ENCODE measurements around the gene ACOX2.

Gene ACOX2

DNA sequence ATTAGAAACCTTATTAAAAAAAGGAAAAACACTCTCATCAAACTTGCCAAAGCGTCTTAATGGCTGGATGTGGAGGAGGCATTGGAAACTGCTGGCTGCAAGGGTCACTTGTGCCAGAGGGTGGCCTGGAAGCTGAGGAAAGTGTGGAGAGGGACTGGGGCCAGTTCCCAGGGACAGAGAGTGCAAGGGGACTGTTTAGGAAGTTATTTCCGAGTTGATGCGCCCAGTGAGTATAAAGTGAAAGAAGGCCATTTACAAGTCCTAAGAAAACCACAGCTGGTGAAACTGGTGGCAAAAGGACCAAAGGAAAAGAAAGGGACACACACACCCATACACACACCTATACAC lies 52.3 kb downstream of the ACOX2 start:
- no peak for DNase-seq
- intact Hi-C loops (cut with DNase I), result no loop called here

DNA sequence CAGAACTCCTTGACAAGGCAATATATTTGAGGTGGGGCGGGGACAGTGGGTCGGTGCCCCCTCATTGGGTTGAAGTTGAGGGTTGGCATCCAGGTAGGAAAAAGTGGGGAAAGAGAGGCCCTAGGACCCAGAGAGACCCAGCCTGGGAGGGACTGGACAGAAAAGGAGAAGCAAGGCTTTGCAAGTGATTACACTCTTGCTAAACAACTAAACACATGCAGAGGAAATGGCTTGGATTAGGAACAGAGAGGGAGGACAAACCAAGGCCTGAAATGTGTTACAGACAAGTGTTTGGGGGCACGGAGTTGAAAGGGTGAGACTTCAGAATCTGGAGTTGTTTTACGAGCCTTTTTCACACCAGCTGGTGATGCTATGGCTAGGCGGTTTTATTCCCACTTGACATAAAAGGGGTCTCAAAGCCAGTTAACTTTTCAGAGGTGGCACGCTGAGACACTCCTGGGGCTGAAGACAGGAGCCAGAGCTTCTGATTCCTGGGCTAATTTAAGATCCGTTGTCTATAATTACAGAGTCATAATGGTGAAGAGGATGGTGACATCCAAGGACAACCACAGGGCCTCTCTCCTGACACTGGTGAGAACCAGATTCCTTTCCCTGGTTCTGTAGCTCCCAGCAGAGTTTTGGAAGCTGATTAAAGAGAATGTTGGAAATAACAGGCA lies 52.8 kb downstream of the ACOX2 start:
- no peak for DNase-seq
- intact Hi-C loops (cut with DNase I), result no loop called here

DNA sequence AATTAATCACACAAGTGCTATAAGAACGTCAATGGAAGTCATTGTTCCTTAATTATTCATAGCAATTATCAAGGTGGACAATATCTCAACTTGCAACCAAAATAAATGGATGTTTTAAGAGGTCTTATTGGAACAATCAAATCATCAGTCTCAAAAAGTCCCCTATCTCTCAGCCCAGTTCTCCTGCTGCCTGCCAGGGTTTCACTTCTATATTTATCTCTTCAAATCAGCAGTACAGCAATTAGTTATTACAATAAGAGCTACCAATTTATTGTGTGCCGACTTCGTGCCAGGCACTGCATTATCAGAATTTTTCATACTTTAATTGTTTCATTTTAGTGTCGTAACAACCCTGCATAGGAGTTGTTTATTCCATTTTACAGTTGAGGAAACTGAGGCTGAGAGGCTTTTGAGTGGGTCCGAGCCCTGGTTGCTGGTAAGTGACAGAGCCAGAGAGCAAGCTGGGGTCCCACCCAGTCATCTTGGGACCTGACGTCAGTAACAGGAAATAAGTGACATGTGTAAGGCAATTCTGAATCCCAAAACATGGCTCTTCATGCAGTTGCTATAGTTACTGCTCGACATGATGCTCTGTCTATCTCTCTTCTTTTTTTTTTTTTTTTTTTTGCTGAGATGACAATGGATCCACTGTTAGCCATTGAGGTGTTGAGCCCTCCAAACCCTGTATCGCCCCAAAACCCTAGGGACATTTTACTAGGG lies 53.9 kb downstream of the ACOX2 start:
- intact Hi-C loops (cut with DNase I), result no loop called here
- no peak for DNase-seq

GRCh38 chr3:58480309-58480708 lies 56.7 kb downstream of the ACOX2 start:
- intact Hi-C loops (cut with DNase I), result no loop called here
- DNase-seq, result no peak

DNA sequence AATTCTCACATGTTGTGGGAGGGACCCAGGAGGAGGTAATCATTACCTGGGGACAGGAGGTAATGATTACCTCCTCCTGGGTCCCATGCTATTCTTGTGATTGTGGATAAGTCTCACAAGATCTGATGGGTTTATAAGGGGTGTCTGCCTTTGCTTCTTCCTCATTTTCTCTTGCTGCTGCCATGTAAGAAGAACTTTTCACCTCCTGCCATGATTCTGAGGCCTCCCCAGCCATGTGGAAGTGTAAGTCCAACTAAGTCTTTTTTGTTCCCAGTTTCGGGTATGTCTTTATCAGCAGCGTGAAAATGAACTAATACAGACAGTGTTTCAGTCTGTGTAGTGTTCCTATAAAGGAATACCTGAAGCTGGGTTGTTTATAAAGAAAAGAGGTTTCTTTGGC lies 58.2 kb downstream of the ACOX2 start:
- DNase-seq, result no peak
- intact Hi-C loops (cut with DNase I), result no loop called here

GRCh38 chr3:58474967-58475578 lies 61.9 kb downstream of the ACOX2 start:
- intact Hi-C loops (cut with DNase I), result no loop called here
- no peak for DNase-seq

GRCh38 chr3:58474348-58474911 lies 62.6 kb downstream of the ACOX2 start:
- DNase-seq, result no peak
- intact Hi-C loops (cut with DNase I), result no loop called here

GRCh38 chr3:58473275-58473674 lies 63.7 kb downstream of the ACOX2 start:
- no peak for DNase-seq
- intact Hi-C loops (cut with DNase I), result no loop called here

- intact Hi-C loops (cut with DNase I), result no loop called here
- no peak for DNase-seq
Measured at GRCh38 chr3:58471025-58471887, 65.7 kb downstream of the ACOX2 start.

GRCh38 chr3:58470363-58471024 lies 66.5 kb downstream of the ACOX2 start:
- DNase-seq, result no peak
- intact Hi-C loops (cut with DNase I), result no loop called here

GRCh38 chr3:58469096-58469495 lies 67.9 kb downstream of the ACOX2 start:
- no peak for DNase-seq
- intact Hi-C loops (cut with DNase I), result no loop called here

DNA sequence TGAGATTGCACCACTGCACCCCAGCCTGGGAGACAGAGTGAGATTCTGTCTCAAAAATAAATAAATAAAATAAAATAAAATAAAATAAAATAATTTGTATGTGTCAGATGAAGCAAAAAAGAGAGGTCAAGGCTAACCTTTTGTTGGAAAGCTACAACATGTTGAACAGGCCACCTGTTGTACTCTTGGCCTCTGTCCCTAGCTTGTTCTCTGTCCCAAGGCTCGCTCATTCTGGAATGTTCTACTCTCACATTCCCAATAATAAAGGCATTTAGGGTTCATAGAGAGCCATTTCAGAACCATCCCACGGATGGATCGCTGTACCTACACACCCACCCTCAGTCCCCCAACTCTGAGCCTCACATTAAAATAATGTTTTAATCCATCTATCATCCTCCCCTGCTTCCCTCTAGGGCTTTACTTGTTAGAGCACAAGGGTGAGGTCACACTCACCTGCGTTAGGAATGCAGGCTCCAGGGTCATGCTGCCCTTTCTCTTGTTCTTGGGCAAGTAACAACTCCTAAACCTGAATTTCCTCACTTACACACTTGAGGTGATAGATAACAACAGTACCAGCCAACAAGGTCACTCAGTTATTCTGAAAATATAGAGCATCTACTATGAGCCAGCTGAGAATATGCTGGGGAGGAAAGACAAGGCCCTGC lies 70.0 kb downstream of the ACOX2 start:
- intact Hi-C loops (cut with DNase I), result no loop called here
- no peak for DNase-seq

DNA sequence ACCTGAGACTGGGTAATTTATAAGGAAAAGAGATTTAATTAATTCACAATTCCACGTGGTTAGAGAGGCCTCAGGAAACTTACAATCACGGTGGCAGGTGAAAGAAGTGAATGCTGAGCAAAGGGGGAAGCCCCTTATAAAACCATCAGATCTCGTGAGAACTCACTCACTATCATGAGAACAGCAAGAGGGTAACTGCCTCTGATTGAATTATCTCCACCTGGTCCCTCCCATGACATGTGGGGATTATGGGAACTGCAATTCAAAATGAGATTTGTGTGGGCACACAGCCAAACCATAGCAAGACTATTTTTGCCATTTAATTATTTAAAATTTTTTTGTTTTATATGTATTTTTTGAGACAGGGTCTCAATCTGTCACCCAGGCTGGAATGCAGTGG lies 72.1 kb downstream of the ACOX2 start:
- DNase-seq, result no peak
- intact Hi-C loops (cut with DNase I), result no loop called here

- DNase-seq, result no peak
- intact Hi-C loops (cut with DNase I), result loop anchor here (1.0 kb wide), 1 partner anchor 68 kb away; no protein-coding TSS in a partner anchor
Measured at GRCh38 chr3:58463942-58464271, 73.1 kb downstream of the ACOX2 start.

- DNase-seq, result peak; percentile 50 to 95 (median 70)
- intact Hi-C loops (cut with DNase I), result loop anchor here (1.0 kb wide), 1 partner anchor 69 kb away; no protein-coding TSS in a partner anchor
Measured at GRCh38 chr3:58463181-58463941, 73.6 kb downstream of the ACOX2 start.

- DNase-seq, result no peak
- intact Hi-C loops (cut with DNase I), result loop anchor here (1.0 kb wide), 1 partner anchor 69 kb away; no protein-coding TSS in a partner anchor
Measured at GRCh38 chr3:58462829-58463180, 74.2 kb downstream of the ACOX2 start.

DNA sequence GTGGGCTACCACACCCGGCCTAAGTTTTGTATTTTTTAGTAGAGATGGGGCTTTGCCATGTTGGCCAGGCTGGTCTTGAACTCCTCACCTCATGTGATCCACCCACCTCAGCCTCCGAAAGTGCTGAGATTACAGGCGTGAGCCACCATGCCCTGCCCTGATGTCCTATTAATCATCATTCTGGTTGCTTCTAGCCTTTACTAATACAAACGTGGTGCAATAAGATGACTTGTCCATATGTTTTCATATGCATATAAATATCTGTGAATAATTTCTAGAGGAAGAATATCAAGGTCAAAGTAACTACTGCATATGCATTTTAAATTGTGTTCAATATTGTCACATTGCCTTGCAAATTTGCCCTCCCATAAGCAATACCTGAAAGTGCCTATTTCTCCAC lies 77.8 kb downstream of the ACOX2 start:
- intact Hi-C loops (cut with DNase I), result no loop called here
- no peak for DNase-seq
